Measurements from ENCODE around the gene CYLD. TPM values are rescaled to one million over a fixed set of nuclear protein-coding genes. Genes with fewer than 3 reads are reported as not detected.

The CYLD gene
- total RNA-seq, 1 experiment from 2014 or later: 5.0 TPM

GRCh38 chr16:50741225-50741780 is 583 bp upstream of the CYLD start:
- Histone ChIP-seq H3K4me3 (ENCODE audit: insufficient read depth, low read depth, low read length) (peak overlapping the region; percentile 25; the same call in 1 of the 2 replicates), H3K27me3 (ENCODE audit: control insufficient read depth, insufficient read depth, low read length) (no peaks in the 10 kb centered on the region), H3K36me3 (replicated peaks; ENCODE audit: control insufficient read depth, insufficient read depth, low read length) (no peaks in the 10 kb centered on the region)
- peak; percentile 25 for DNase-seq

- Histone ChIP-seq H3K27me3 (ENCODE audit: control insufficient read depth, insufficient read depth, low read length) (no peaks in the 10 kb centered on the region), H3K36me3 (replicated peaks; ENCODE audit: control insufficient read depth, insufficient read depth, low read length) (no peaks in the 10 kb centered on the region), H3K4me3 (ENCODE audit: insufficient read depth, low read depth, low read length) (peak overlapping the region; percentile 59)
- DNase-seq: peak; percentile 61
Observed at GRCh38 chr16:50742576-50743200, 802 bp downstream of the CYLD start.

GRCh38 chr16:50743581-50744225 is 1.8 kb downstream of the CYLD start:
- DNase-seq: no peak
- H3K27me3 ChIP-seq (ENCODE audit: control insufficient read depth, insufficient read depth, low read length): no peaks in the 10 kb centered on the region
- H3K4me3 ChIP-seq (ENCODE audit: insufficient read depth, low read depth, low read length): no peak overlapping the region
- H3K36me3 ChIP-seq (replicated peaks; ENCODE audit: control insufficient read depth, insufficient read depth, low read length): no peaks in the 10 kb centered on the region

DNA sequence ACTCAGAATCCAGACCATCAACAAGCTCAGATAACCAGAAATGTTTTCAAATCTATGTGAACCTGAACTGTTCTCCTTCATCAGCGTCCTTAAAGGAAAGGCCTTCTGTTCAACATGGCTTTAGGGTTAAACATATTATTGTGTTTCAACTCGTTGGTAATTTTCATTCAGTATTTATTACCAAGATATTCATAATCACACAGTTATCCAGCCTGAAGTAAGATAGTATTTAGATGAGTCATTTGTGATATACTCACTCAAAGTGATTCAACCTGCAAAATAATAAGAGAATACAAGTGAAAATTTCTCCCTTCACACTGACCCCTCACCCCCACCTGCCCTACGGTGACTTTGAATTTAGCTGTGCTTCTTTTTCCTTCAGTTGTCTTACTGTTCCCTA is 3.0 kb downstream of the CYLD start:
- H3K4me3 ChIP-seq (ENCODE audit: insufficient read depth, low read depth, low read length): no peak overlapping the region
- DNase-seq: no peak
- no peaks in the 10 kb centered on the region for H3K27me3 ChIP-seq (ENCODE audit: control insufficient read depth, insufficient read depth, low read length)
- no peaks in the 10 kb centered on the region for H3K36me3 ChIP-seq (replicated peaks; ENCODE audit: control insufficient read depth, insufficient read depth, low read length)

GRCh38 chr16:50745940-50746339 is 4.1 kb downstream of the CYLD start:
- no peak for DNase-seq
- Histone ChIP-seq H3K27me3 (ENCODE audit: control insufficient read depth, insufficient read depth, low read length) (no peaks in the 10 kb centered on the region), H3K4me3 (ENCODE audit: insufficient read depth, low read depth, low read length) (no peak overlapping the region), H3K36me3 (replicated peaks; ENCODE audit: control insufficient read depth, insufficient read depth, low read length) (no peaks in the 10 kb centered on the region)

GRCh38 chr16:50747207-50747956 is 5.5 kb downstream of the CYLD start:
- H3K36me3 ChIP-seq (replicated peaks; ENCODE audit: control insufficient read depth, insufficient read depth, low read length): no peaks in the 10 kb centered on the region
- no peak overlapping the region for H3K4me3 ChIP-seq (ENCODE audit: insufficient read depth, low read depth, low read length)
- DNase-seq: peak; percentile 16
- no peaks in the 10 kb centered on the region for H3K27me3 ChIP-seq (ENCODE audit: control insufficient read depth, insufficient read depth, low read length)

DNA sequence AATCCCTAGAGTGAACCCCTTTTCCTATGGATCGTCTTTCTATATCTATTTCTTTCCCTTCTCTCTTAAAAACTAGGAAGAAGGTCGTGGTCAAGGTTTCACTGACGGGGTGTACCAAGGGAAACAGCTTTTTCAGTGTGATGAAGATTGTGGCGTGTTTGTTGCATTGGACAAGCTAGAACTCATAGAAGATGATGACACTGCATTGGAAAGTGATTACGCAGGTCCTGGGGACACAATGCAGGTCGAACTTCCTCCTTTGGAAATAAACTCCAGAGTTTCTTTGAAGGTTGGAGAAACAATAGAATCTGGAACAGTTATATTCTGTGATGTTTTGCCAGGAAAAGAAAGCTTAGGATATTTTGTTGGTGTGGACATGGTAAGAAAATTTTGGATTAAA is 9.6 kb downstream of the CYLD start:
- DNase-seq: no peak
- H3K36me3 ChIP-seq (replicated peaks; ENCODE audit: control insufficient read depth, insufficient read depth, low read length): no peaks in the 10 kb centered on the region
- no peaks in the 10 kb centered on the region for H3K27me3 ChIP-seq (ENCODE audit: control insufficient read depth, insufficient read depth, low read length)
- H3K4me3 ChIP-seq (ENCODE audit: insufficient read depth, low read depth, low read length): no peak overlapping the region

DNA sequence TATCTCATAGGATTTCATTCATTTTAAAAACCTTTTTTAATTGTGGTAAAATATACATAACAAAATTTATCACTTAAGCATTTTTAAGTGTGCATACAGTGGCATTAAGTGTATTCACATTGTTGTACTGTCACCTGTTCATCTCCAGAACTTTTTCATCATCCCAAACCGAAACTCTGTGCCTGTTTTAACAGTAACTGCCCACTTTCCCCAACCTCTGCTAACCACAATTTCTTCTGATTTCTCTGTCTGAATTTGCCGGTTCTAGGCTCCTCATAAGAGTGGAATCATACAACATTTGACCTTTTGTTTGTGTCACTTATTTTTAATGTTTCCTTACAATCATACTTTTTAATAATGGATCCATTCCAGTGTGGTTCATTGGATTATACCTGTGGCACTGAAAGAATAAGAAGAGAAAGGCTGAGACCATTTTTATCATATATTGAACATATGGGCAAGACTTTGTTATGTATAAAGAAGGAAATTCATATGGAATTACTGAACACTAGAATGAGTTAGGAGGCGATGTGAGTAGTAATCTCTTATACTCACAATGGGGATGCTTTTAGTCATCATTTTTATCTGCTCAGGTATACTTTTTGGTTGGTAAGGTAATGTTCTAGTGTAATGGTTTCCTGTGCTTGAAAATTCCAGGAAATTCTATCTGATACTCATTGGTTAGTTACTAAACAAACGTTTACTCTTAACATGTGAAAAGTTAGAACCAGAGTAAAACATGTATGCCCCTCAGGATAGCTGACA is 10.8 kb downstream of the CYLD start:
- H3K4me3 ChIP-seq (ENCODE audit: insufficient read depth, low read depth, low read length): no peak overlapping the region
- DNase-seq: no peak
- H3K36me3 ChIP-seq (replicated peaks; ENCODE audit: control insufficient read depth, insufficient read depth, low read length): no peaks in the 10 kb centered on the region
- no peaks in the 10 kb centered on the region for H3K27me3 ChIP-seq (ENCODE audit: control insufficient read depth, insufficient read depth, low read length)

DNA sequence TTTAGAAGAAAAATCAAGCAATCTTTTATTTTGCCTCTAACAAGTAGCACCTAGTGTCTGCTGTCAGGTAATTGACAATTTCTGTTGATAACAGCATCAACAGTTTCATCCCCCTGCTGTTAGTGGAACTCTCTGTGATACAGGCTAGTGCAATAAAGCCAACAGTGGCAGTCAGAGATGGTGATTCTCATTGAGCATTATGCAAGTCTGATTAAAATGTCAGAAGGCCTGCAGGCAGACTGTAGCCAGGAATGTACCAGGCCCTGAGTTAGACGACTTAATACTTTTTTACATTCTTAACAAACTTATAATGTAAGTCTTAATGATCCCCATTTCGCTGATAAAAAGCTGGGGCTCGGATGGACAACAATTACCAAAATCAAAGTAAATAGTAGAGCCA is 14.6 kb downstream of the CYLD start:
- H3K4me3 ChIP-seq (ENCODE audit: insufficient read depth, low read depth, low read length): no peak overlapping the region
- no peaks in the 10 kb centered on the region for H3K36me3 ChIP-seq (replicated peaks; ENCODE audit: control insufficient read depth, insufficient read depth, low read length)
- no peak for DNase-seq
- no peaks in the 10 kb centered on the region for H3K27me3 ChIP-seq (ENCODE audit: control insufficient read depth, insufficient read depth, low read length)

DNA sequence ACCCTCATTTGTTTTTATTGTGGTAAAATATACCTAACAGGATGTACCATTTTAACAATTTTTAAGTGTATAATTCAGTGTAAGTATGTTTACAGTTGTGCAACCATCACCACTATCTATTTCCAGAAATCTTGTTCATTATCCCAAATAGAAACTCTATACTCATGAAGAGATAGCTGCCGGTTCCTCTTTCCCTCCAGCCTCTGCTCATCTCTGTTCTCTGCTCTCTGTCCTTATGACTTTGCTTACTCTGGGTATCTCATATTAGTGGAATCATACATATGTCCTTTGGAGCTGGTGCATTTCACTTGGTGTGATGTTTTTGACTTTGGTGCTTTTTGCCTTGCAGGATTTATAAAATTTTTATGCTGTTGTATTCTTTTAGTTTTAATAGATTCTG is 19.4 kb downstream of the CYLD start:
- Histone ChIP-seq H3K36me3 (replicated peaks; ENCODE audit: control insufficient read depth, insufficient read depth, low read length) (no peaks in the 10 kb centered on the region), H3K4me3 (ENCODE audit: insufficient read depth, low read depth, low read length) (no peak overlapping the region), H3K27me3 (ENCODE audit: control insufficient read depth, insufficient read depth, low read length) (no peaks in the 10 kb centered on the region)
- DNase-seq: no peak

DNA sequence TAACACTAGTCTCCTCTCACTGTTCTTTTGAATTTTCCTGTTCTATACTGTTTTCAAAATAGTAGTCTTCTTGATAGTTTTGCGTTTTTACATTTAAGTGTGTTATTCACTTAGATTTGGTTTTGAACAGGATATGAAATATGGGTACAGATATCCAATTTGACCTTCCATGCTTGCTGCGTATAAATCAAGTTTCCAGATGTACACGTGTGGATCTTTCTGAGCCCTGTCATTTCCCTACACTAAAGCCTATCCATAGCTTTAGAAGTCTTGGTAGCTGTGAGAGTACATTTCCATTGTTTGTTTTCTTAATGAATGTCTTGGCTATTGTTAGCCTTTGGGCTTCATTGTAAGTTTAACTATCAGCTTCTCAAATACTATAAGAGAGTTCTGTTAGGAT is 20.4 kb downstream of the CYLD start:
- DNase-seq: no peak
- no peaks in the 10 kb centered on the region for H3K27me3 ChIP-seq (ENCODE audit: control insufficient read depth, insufficient read depth, low read length)
- no peaks in the 10 kb centered on the region for H3K36me3 ChIP-seq (replicated peaks; ENCODE audit: control insufficient read depth, insufficient read depth, low read length)
- H3K4me3 ChIP-seq (ENCODE audit: insufficient read depth, low read depth, low read length): no peak overlapping the region

DNA sequence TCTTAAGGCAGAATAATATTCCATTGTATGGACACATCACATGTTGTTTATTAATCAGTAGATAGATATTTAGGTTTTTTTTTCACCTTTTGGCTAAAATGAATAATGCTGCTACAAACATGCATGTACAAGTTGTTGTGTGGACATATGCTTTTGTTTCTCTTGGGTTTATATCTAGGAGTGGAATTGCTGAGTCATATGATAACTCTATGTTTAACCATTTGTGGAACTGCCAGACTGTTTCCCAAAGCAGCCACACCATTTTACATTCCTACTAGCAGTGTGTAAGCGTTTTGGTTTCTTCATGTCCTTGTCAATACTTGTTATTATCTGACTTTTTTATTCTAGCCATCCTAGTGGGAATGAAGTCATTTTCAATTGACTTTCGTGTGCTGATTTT is 21.3 kb downstream of the CYLD start:
- Histone ChIP-seq H3K4me3 (ENCODE audit: insufficient read depth, low read depth, low read length) (no peak overlapping the region), H3K27me3 (ENCODE audit: control insufficient read depth, insufficient read depth, low read length) (no peaks in the 10 kb centered on the region), H3K36me3 (replicated peaks; ENCODE audit: control insufficient read depth, insufficient read depth, low read length) (no peaks in the 10 kb centered on the region)
- DNase-seq: no peak

DNA sequence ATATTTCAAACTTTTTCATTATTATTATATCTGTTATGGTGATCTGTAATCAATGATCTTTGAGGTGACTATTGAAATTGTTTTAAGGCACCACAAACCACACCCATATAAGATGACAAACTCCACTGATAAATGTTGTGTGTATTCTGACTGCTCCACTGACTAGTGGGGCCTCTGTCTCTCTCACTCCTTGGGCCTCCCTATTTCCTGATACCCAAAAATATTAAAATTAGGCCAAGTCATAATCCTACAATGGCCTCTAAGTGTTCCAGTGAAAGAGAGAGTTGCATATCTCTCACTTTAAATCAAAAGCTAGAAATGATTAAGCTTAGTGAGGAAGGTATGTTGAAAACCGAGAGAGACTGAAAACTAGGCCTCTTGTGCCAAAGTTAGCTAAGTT is 23.4 kb downstream of the CYLD start:
- DNase-seq: no peak
- Histone ChIP-seq H3K36me3 (replicated peaks; ENCODE audit: control insufficient read depth, insufficient read depth, low read length) (no peaks in the 10 kb centered on the region), H3K27me3 (ENCODE audit: control insufficient read depth, insufficient read depth, low read length) (no peaks in the 10 kb centered on the region), H3K4me3 (ENCODE audit: insufficient read depth, low read depth, low read length) (no peak overlapping the region)

GRCh38 chr16:50765861-50766260 is 24.0 kb downstream of the CYLD start:
- DNase-seq: no peak
- Histone ChIP-seq H3K4me3 (ENCODE audit: insufficient read depth, low read depth, low read length) (no peak overlapping the region), H3K36me3 (replicated peaks; ENCODE audit: control insufficient read depth, insufficient read depth, low read length) (no peaks in the 10 kb centered on the region), H3K27me3 (ENCODE audit: control insufficient read depth, insufficient read depth, low read length) (no peaks in the 10 kb centered on the region)

Data from H7 (cell line).